ENCODE results near the gene EPS15.
"Not testable (repeated sequence)": the region's sequence is repeated elsewhere in the genome, so short reads cannot be mapped to it uniquely, and the experiment has no call there.

Gene EPS15

GRCh38 chr1:51519048-51519864, at the start of gene EPS15:
Gene EPS15 (minus strand): TSS chr1:51519266. CDS start chr1:51519231, 35 bp downstream.
- DNase-seq (ENCODE audit: low spot score): peak; percentile 85

GRCh38 chr1:51568231-51568935, 49.3 kb upstream of the EPS15 start:
- no peak for DNase-seq (ENCODE audit: low spot score)

- DNase-seq (ENCODE audit: low spot score): no peak
Observed at GRCh38 chr1:51567653-51568052, 48.6 kb upstream of the EPS15 start.

- DNase-seq (ENCODE audit: low spot score): no peak
Observed at GRCh38 chr1:51566260-51566659, 47.2 kb upstream of the EPS15 start.

GRCh38 chr1:51565009-51565408, 45.9 kb upstream of the EPS15 start:
- DNase-seq (ENCODE audit: low spot score): no peak

GRCh38 chr1:51564124-51564523, 45.1 kb upstream of the EPS15 start:
- DNase-seq (ENCODE audit: low spot score): peak; percentile 17

- DNase-seq (ENCODE audit: low spot score): no peak
Observed at GRCh38 chr1:51561702-51562101, 42.6 kb upstream of the EPS15 start.

- not testable (repeated sequence) for DNase-seq (ENCODE audit: low spot score)
Observed at GRCh38 chr1:51560895-51561294, 41.8 kb upstream of the EPS15 start.

- no peak for DNase-seq (ENCODE audit: low spot score)
Observed at GRCh38 chr1:51560034-51560433, 41.0 kb upstream of the EPS15 start.

GRCh38 chr1:51559501-51559900, 40.4 kb upstream of the EPS15 start:
- DNase-seq (ENCODE audit: low spot score): no peak

- DNase-seq (ENCODE audit: low spot score): no peak
Observed at GRCh38 chr1:51559064-51559500, 40.0 kb upstream of the EPS15 start.

- DNase-seq (ENCODE audit: low spot score): peak; percentile 47
Observed at GRCh38 chr1:51558375-51558924, 39.4 kb upstream of the EPS15 start.

- no peak for DNase-seq (ENCODE audit: low spot score)
Observed at GRCh38 chr1:51557168-51557567, 38.1 kb upstream of the EPS15 start.

- peak; percentile 44 for DNase-seq (ENCODE audit: low spot score)
Observed at GRCh38 chr1:51555866-51556619, 37.0 kb upstream of the EPS15 start.

GRCh38 chr1:51553911-51554310, 34.8 kb upstream of the EPS15 start:
- DNase-seq (ENCODE audit: low spot score): no peak

- DNase-seq (ENCODE audit: low spot score): no peak
Observed at GRCh38 chr1:51552929-51553807, 34.1 kb upstream of the EPS15 start.

GRCh38 chr1:51551848-51552296, 32.8 kb upstream of the EPS15 start:
- no peak for DNase-seq (ENCODE audit: low spot score)

GRCh38 chr1:51551081-51551480, 32.0 kb upstream of the EPS15 start:
- DNase-seq (ENCODE audit: low spot score): no peak

- DNase-seq (ENCODE audit: low spot score): no peak
Observed at GRCh38 chr1:51549901-51550300, 30.8 kb upstream of the EPS15 start.

GRCh38 chr1:51549016-51549619, 30.1 kb upstream of the EPS15 start:
- no peak for DNase-seq (ENCODE audit: low spot score)

GRCh38 chr1:51543858-51544257, 24.8 kb upstream of the EPS15 start:
- no peak for DNase-seq (ENCODE audit: low spot score)

Measured in hepatic stellate cell (primary cell).